ENCODE results near the gene TRIO. TPM values are rescaled to one million over a fixed set of nuclear protein-coding genes. Genes with fewer than 3 reads are reported as not detected.

The TRIO gene
- total and polyA plus RNA-seq, 2 donors, result 35.8 to 233 TPM

- Histone ChIP-seq H3K4me3 (ENCODE audit: low read depth, low read length) (no peak overlapping the region), H3K27ac (ENCODE audit: low read depth) (no peak overlapping the region), H3K36me3 (ENCODE audit: insufficient read depth) (peaks cover 5% of the 10 kb centered on the region), H3K4me1 (ENCODE audit: insufficient read depth) (no peaks in the 10 kb centered on the region)
- 52% methylated on average over 12 of the region's 12 CpGs for WGBS
- DNase-seq (ENCODE audit: extremely low spot score), result no peak
Observed at GRCh38 chr5:14316471-14316870, 173.3 kb downstream of the TRIO start.

DNA sequence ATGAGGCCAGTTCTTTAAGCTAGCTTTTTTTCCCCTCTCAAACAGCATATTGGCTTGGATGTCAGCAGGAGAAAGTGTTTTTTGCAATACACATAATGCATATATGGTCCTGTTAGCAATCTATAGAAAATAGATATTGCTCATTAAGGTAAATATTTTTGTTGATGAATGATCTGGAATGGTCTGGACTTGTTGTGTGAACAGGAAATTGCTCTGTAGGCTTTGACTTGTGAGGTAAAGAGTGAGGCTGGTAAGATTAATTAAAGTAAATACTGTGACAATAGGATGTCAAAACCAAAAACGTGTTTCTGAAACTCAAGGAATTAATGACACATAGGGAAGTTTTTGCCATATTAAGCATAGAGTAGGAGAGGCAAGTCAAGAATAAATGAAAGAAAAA, 176.0 kb downstream of the TRIO start:
- WGBS, result 78% methylated on average over 1 of the region's 1 CpG
- H3K27ac ChIP-seq (ENCODE audit: low read depth), result no peak overlapping the region
- DNase-seq (ENCODE audit: extremely low spot score), result no peak
- peaks cover 5% of the 10 kb centered on the region for H3K36me3 ChIP-seq (ENCODE audit: insufficient read depth)
- H3K4me1 ChIP-seq (ENCODE audit: insufficient read depth), result no peaks in the 10 kb centered on the region
- H3K4me3 ChIP-seq (ENCODE audit: low read depth, low read length), result no peak overlapping the region

GRCh38 chr5:14321936-14322335, 178.8 kb downstream of the TRIO start:
- peaks cover 4% of the 10 kb centered on the region for H3K36me3 ChIP-seq (ENCODE audit: insufficient read depth)
- no peak overlapping the region for H3K4me3 ChIP-seq (ENCODE audit: low read depth, low read length)
- WGBS, result 95% methylated on average over 3 of the region's 3 CpGs

DNA sequence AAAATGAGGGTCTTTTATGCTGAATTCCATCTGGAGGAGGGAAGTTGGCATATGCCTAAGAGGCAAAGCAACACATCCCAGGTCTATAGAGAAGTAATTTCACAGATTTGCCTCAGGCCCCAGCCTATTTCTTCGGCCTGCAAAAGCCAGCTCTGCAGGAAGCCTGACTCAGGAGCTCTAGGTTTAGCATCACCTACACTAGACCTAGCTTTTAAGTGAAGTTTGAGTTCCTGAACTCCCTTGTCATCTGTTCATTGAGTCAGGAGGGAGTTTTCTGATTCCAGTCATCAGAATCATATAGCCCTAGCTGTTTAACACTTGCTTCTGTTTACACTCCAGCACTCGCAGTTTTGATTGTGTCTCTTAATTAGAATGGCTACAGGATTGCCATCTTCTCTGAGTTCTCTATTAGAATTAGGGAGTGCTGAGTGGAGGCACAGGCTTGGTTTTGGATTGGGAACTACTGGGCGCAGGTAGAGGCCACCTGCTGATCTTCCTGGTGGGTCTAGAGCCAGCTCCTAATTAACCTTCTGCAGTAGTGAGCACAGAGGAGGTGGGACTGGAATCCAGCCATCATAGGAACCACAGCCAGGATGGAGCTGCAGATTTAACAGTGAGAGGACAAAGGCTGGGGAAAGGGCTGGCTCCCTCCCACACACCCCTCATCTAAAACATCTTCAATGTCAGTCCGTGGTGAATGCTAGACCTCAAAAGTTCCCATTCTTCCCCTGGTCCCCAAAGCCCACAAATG, 179.5 kb downstream of the TRIO start:
- DNase-seq (ENCODE audit: extremely low spot score), result no peak
- H3K4me1 ChIP-seq (ENCODE audit: insufficient read depth), result no peaks in the 10 kb centered on the region
- no peak overlapping the region for H3K4me3 ChIP-seq (ENCODE audit: low read depth, low read length)
- 89% methylated on average over 4 of the region's 4 CpGs for WGBS
- H3K36me3 ChIP-seq (ENCODE audit: insufficient read depth), result peaks cover 4% of the 10 kb centered on the region
- no peak overlapping the region for H3K27ac ChIP-seq (ENCODE audit: low read depth)

More at GRCh38 chr5:14321936-14322335, 178.8 kb downstream of the TRIO start:
- Histone ChIP-seq H3K4me1 (ENCODE audit: insufficient read depth) (no peaks in the 10 kb centered on the region), H3K27ac (ENCODE audit: low read depth) (no peak overlapping the region)
- no peak for DNase-seq (ENCODE audit: extremely low spot score)

DNA sequence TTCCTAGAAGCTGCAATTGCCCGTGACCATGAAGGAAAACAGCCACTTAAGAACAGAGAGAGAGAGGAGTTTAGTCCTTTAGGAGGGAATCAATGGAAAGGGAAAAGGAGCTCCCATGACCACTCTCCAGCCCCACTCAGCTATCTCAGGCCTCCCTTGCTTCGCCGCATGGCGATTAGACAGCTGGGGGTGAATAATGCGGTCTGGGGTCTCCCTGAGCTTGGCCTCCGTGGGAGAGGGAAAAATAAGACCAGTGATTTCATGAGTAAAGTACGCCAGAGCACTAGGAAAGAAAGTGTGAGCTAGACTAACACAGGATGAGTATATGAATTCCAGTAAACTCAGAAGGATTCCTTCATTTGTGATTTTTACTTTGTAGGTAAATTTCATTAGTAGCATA, 180.3 kb downstream of the TRIO start:
- no peak overlapping the region for H3K27ac ChIP-seq (ENCODE audit: low read depth)
- H3K4me3 ChIP-seq (ENCODE audit: low read depth, low read length), result no peak overlapping the region
- H3K36me3 ChIP-seq (ENCODE audit: insufficient read depth), result peaks cover 4% of the 10 kb centered on the region
- WGBS, result 95% methylated on average over 7 of the region's 7 CpGs
- no peaks in the 10 kb centered on the region for H3K4me1 ChIP-seq (ENCODE audit: insufficient read depth)
- no peak for DNase-seq (ENCODE audit: extremely low spot score)

DNA sequence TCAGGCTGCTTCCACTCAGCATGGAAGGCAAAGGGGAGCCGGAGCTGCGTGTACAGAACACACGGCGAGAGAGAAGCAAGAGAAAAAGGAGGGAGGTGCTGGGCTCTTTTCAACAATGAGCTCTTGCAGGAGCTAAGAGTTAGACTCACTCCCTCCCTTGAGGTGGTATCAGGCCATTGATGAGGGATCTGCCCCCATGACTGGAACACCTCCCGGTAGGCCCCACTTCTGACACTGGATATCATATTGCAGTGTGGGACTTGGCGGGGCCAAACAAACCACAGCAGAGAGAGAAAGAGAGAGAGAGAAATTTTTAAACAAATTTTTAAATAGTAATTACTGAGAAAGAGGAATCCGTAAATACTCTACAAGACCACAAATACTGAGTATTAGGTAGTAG, 182.2 kb downstream of the TRIO start:
- WGBS, result 91% methylated on average over 7 of the region's 7 CpGs
- Histone ChIP-seq H3K4me1 (ENCODE audit: insufficient read depth) (no peaks in the 10 kb centered on the region), H3K36me3 (ENCODE audit: insufficient read depth) (no peaks in the 10 kb centered on the region), H3K27ac (ENCODE audit: low read depth) (no peak overlapping the region), H3K4me3 (ENCODE audit: low read depth, low read length) (no peak overlapping the region)
- DNase-seq (ENCODE audit: extremely low spot score), result no peak

DNA sequence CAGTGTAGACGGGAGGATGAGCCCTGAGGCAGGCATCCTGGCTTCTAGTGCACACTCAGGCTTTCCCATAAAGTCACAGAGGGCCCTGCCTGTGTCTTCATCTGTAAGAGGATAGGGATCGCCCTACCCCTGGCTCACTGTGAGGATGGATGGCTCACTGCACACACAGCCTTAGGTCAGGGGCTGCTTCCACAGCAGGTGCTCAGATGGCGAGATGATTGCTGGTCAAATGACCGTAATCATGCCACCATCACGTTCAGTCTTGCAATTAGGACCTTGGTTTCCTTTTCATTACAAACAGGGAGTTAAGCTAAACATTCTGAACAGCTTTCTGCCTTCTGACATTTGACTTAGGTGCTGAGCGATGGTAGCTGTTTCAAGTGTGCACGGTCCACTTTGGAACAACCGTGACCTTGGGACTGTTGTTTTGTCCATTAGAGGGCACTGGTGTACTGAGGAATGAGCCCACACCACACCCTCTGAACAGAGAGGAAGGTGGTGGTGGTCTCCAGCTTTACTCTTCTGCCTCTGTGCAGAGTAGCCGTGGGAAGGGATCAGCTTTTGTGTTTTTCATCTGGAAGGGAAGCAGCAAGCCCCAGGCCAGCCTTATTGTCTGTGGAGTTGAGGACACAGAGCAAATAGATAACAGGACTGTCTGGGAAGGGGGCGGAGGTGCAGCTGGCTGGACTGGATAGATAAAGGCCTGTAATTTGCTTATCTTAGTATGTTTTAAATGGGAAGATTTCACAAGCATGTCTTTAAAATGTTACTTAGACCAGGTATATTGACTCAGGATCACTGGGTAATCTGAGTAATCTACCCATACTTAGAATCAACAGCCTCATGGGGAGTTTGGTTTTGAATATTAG, 183.1 kb downstream of the TRIO start:
- 84% methylated on average over 10 of the region's 10 CpGs for WGBS
- Histone ChIP-seq H3K36me3 (ENCODE audit: insufficient read depth) (no peaks in the 10 kb centered on the region), H3K4me1 (ENCODE audit: insufficient read depth) (no peaks in the 10 kb centered on the region), H3K27ac (ENCODE audit: low read depth) (no peak overlapping the region), H3K4me3 (ENCODE audit: low read depth, low read length) (no peak overlapping the region)
- DNase-seq (ENCODE audit: extremely low spot score), result no peak

DNA sequence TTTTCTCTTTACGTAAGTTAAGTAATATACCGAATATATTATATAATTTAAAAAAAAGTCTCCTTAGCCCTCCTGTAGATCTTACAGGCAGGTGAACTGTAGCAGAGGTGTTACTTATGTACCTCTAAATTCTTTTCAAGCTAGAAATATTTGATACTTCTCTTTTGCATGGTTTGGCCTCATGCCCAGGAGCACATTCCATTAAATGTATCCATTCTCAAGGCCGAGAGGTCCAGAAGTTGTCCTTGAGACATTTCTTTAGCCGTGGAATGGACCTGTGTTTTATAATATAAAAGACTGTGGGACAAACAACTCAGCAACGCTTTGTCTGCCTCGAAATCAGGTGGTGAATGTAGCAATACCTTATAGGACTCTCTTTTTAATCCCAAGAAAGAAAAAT, 184.5 kb downstream of the TRIO start:
- no peak overlapping the region for H3K27ac ChIP-seq (ENCODE audit: low read depth)
- no peaks in the 10 kb centered on the region for H3K4me1 ChIP-seq (ENCODE audit: insufficient read depth)
- no peak overlapping the region for H3K4me3 ChIP-seq (ENCODE audit: low read depth, low read length)
- no peaks in the 10 kb centered on the region for H3K36me3 ChIP-seq (ENCODE audit: insufficient read depth)
- 91% methylated on average over 6 of the region's 6 CpGs for WGBS
- no peak for DNase-seq (ENCODE audit: extremely low spot score)

DNA sequence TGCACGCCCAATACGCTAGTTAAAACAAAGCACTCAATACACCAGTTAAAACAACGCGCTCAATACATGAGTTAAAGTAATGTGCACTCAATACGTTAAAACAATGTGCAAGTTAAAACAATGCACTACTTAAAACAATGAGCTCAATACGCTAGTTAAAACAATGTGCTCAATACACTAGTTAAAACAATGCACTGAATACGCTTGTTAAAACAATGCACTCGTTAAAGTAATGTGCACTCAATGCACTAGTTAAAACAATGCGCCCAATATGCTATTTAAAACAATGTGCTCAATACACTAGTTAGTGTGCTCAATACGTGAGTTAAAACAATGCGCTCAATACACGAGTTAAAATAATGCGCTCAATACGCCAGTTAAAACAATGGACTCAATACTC, 185.0 kb downstream of the TRIO start:
- WGBS, result 96% methylated on average over 14 of the region's 14 CpGs
- Histone ChIP-seq H3K27ac (ENCODE audit: low read depth) (no peak overlapping the region), H3K4me1 (ENCODE audit: insufficient read depth) (no peaks in the 10 kb centered on the region), H3K4me3 (ENCODE audit: low read depth, low read length) (no peak overlapping the region), H3K36me3 (ENCODE audit: insufficient read depth) (no peaks in the 10 kb centered on the region)
- no peak for DNase-seq (ENCODE audit: extremely low spot score)

- DNase-seq (ENCODE audit: extremely low spot score), result no peak
- H3K36me3 ChIP-seq (ENCODE audit: insufficient read depth), result no peaks in the 10 kb centered on the region
- no peak overlapping the region for H3K4me3 ChIP-seq (ENCODE audit: low read depth, low read length)
- H3K27ac ChIP-seq (ENCODE audit: low read depth), result no peak overlapping the region
- no peaks in the 10 kb centered on the region for H3K4me1 ChIP-seq (ENCODE audit: insufficient read depth)
- 82% methylated on average over 2 of the region's 2 CpGs for WGBS
Observed at GRCh38 chr5:14330291-14330690, 187.1 kb downstream of the TRIO start.

DNA sequence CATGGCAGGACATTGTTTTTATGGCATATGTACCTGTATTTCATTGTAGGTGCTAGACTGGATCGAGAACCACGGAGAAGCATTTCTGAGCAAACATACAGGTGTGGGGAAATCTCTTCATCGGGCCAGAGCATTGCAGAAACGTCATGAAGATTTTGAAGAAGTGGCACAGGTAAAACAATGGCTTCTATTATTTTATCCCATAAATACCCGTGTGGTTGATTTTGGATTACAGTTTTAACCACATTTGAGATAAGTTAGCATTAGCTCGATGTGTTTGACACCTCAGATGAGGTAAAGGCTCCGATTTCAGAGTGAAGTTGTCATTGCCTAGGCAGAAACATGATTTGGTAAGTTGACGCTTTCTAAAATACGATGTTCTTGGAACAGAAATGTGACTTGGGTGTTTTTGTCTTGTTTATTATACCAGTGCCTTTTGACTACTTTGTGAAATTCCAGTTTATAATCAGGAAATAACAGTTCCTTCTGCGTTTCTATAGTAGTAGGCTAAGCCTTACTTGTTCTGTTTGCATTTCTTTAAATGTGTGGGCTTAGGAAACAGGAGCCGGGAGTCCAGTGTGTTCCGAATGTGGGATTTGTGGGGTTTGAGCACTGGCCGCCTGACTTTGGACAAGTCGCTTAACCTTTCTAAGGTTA, 187.7 kb downstream of the TRIO start:
- DNase-seq (ENCODE audit: extremely low spot score), result no peak
- Histone ChIP-seq H3K4me3 (ENCODE audit: low read depth, low read length) (no peak overlapping the region), H3K36me3 (ENCODE audit: insufficient read depth) (no peaks in the 10 kb centered on the region), H3K27ac (ENCODE audit: low read depth) (no peak overlapping the region), H3K4me1 (ENCODE audit: insufficient read depth) (no peaks in the 10 kb centered on the region)
- WGBS, result 87% methylated on average over 14 of the region's 14 CpGs

DNA sequence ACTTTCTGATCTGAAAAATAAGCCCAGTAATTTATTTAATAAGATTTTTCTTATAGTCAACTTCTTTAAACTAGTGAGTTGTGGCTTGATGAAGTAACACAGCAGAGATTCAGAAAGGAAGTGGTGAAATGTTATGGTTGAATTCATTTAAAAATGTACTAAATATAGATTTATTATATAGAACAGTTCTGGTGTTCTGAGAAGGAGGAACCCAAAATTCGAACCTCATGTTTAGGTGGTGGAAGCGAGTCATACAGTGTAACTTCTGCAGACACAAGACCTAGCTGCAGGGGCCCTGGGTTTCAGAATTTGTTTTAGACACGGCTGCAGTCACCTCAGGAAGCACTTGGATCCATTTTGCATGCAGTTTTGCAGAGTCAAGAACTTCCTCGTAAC, 188.2 kb downstream of the TRIO start:
- no peak overlapping the region for H3K4me3 ChIP-seq (ENCODE audit: low read depth, low read length)
- no peak overlapping the region for H3K27ac ChIP-seq (ENCODE audit: low read depth)
- no peaks in the 10 kb centered on the region for H3K4me1 ChIP-seq (ENCODE audit: insufficient read depth)
- WGBS, result 76% methylated on average over 4 of the region's 4 CpGs
- DNase-seq (ENCODE audit: extremely low spot score), result no peak
- H3K36me3 ChIP-seq (ENCODE audit: insufficient read depth), result no peaks in the 10 kb centered on the region

DNA sequence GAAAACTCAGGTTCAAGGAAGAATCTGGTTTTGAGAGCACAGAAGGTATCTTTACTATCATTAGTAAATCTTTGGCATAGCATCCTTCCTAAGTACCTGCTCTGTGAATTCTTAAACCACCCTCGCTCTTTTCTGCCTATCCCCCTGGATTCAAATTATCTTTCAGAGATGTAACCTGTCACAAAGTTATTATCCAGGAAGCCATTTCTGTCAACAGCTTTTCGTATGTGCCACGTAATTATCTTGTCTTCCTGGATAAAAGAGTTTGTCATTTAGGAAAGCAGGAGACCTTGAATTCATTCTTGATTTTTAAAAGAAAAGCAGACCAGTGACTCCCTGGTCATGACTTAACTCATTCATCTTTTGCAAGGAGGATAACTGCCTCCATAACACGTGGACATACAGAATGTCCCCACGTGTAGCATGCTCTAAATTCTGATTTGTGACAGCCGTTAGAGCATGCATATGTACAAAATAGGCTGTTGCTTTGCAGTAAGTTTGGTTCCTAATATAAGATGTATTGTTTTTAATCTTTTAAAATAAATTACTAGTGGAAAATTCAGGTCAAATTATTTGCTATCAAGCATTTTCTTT, 189.0 kb downstream of the TRIO start:
- Histone ChIP-seq H3K36me3 (ENCODE audit: insufficient read depth) (peaks cover 2% of the 10 kb centered on the region), H3K4me1 (ENCODE audit: insufficient read depth) (no peaks in the 10 kb centered on the region)
- 77% methylated on average over 6 of the region's 6 CpGs for WGBS

More for the DNA sequence above, 189.0 kb downstream of the TRIO start:
- Histone ChIP-seq H3K4me3 (ENCODE audit: low read depth, low read length) (no peak overlapping the region), H3K27ac (ENCODE audit: low read depth) (no peak overlapping the region)
- no peak for DNase-seq (ENCODE audit: extremely low spot score)

Measured in urinary bladder (tissue), 4 donors.